Transverse colon (tissue), 4 donors: Measurements from ENCODE around the gene SF3B2. TPM values are rescaled to one million over a fixed set of nuclear protein-coding genes. Genes with fewer than 3 reads are reported as not detected.

Experiments
- DNase-seq: peaks from one replicate; pipeline ENCODE4 v3.0.0-alpha.2; 2019
- H3K27ac ChIP-seq, 4 donors: fragments of 200-600 bp; sonication (generic); 2 replicates each; pipeline ENCODE4 v1.5.1; 2016 to 2018; ENCODE audit warnings: inconsistent platforms in 4 of 4
- H3K27me3 ChIP-seq: fragments of 200-600 bp; sonication (generic); 2 replicates; pipeline ENCODE4 v1.5.1; 2017; ENCODE audit warnings: inconsistent platforms
- H3K36me3 ChIP-seq, 4 donors: fragments of 200-600 bp; sonication (generic); 2 replicates each; pipeline ENCODE4 v1.5.1; 2017 to 2019; ENCODE audit warnings: inconsistent platforms in 4 of 4
- H3K4me1 ChIP-seq, 4 donors: fragments of 200-600 bp; sonication (generic); 2 replicates each; pipeline ENCODE4 v1.5.1; 2017 to 2020; ENCODE audit warnings: inconsistent platforms in 4 of 4
- H3K4me3 ChIP-seq, 4 donors: fragments of 200-600 bp; sonication (generic); 1 replicate in 1 of 4; 2 replicates in 3 of 4; pipeline versions ENCODE4 v1.5.1 to v1.6.1; 2017 to 2019; ENCODE audit warnings: inconsistent platforms in 4 of 4
- H3K9me3 ChIP-seq, 2 donors: fragments of 200-600 bp; sonication (generic); 2 replicates each; pipeline ENCODE4 v1.5.1; 2017 to 2019; ENCODE audit warnings: inconsistent platforms in 2 of 2
- CTCF ChIP-seq, 5 experiments: fragments of 200-600 bp in 3 of 5; fragments of 450-650 bp in 2 of 5; sonication (generic) in 3 of 5; IDR thresholded peaks; 1 replicate in 2 of 5; 2 replicates in 3 of 5; pipeline ENCODE4 v1.5.1; 2016 to 2017; ENCODE audit warnings: antibody characterized with exemption in 5 of 5, inconsistent platforms in 3 of 5, mild to moderate bottlenecking in 2 of 5, moderate library complexity in 1 of 5
- EP300 ChIP-seq: sonication (generic); formaldehyde crosslinking; IDR thresholded peaks from one replicate; pipeline ENCODE4 v1.6.1; 2017; ENCODE audit warnings: antibody characterized with exemption, low read depth
- POLR2A ChIP-seq: fragments of 450-650 bp; IDR thresholded peaks from one replicate; pipeline ENCODE4 v1.6.1; 2016; ENCODE audit warnings: antibody characterized with exemption, mild to moderate bottlenecking, moderate library complexity
- POLR2AphosphoS5 ChIP-seq, 3 donors: sonication (generic); formaldehyde crosslinking; IDR thresholded peaks; one replicate each; pipeline ENCODE4 v1.6.1; 2016; ENCODE audit warnings: antibody characterized with exemption in 3 of 3
- WGBS, 2 donors: methylation state at CpG; one replicate each; pipeline ENCODE4 v1.1.5; 2018; ENCODE audit warnings: low coverage in 1 of 2; 5-methylcytosine and 5-hydroxymethylcytosine counted together
- in situ Hi-C, 4 donors: fragments of 200-750 bp; cut with MboI; loops; one replicate each; pipeline versions ENCODE4 v1.15.0 to v1.15.1; 2017; ENCODE audit warnings: low sequenced_read_pairs in 3 of 4, low pct_ligation_motif_present in 1 of 4, low pct_unique_long_range_greater_than_20kb in 1 of 4
- intact Hi-C: fragments of 100-400 bp; cut with DNase I; formaldehyde crosslinking; loops from one replicate; pipeline ENCODE4 v1.15.1; 2023; ENCODE audit warnings: low total_unique reads
- total RNA-seq, 4 donors: library from RNA; depleted of rRNA; stranded (reverse); fragments of >200 nt; gene quantifications; one replicate each; pipeline ENCODE4 v1.1.0, GENCODE V29; 2016

Gene SF3B2
- total RNA-seq, 4 donors from 2014 or later, result 71.8 to 152 (median 137) TPM

GRCh38 chr11:66050581-66051231, 1.5 kb upstream of the SF3B2 start:
- peaks cover 0 to 16% (median 9%) of the 10 kb centered on the region in 4 donors for H3K36me3 ChIP-seq
- in situ Hi-C loops (no loop called here), intact Hi-C loops (no loop called here)
- 89% methylated on average over 5 of the region's 5 CpGs; no CpG with 5 or more reads in 1 of the 2 donors for WGBS, 2 donors
- no peak overlapping the region for H3K4me3 ChIP-seq
- peaks cover 18% of the 10 kb centered on the region for H3K27me3 ChIP-seq
- peaks cover 5 to 32% (median 18%) of the 10 kb centered on the region in 4 donors for H3K4me1 ChIP-seq
- H3K27ac ChIP-seq, result peak overlapping the region; percentile 88 to 94 (median 93)
- no peak for DNase-seq
- TF ChIP-seq POLR2A, result no peak
- no peak for TF ChIP-seq EP300
- TF ChIP-seq CTCF (IDR thresholded peaks at IDR 0.05), result peak in 1 of 5 experiments; percentile 13
- no peak for TF ChIP-seq POLR2AphosphoS5 (IDR thresholded peaks at IDR 0.05)
- no peaks in the 10 kb centered on the region for H3K9me3 ChIP-seq

- no peaks in the 10 kb centered on the region for H3K9me3 ChIP-seq
- intact Hi-C loops, result no loop called here
- H3K27ac ChIP-seq, result peak overlapping the region; percentile 88 to 94 (median 93)
- H3K4me3 ChIP-seq, result peak overlapping the region; percentile 30 to 99 (median 80)
- peaks cover 5 to 32% (median 18%) of the 10 kb centered on the region in 4 donors for H3K4me1 ChIP-seq
- DNase-seq, result no peak
- peaks cover 0 to 21% (median 9%) of the 10 kb centered on the region in 4 donors for H3K36me3 ChIP-seq
- in situ Hi-C loops, result no loop called here
- peaks cover 18% of the 10 kb centered on the region for H3K27me3 ChIP-seq
- 15 to 18% methylated on average over 11 to 12 of the region's 12 CpGs for WGBS, 2 donors
- TF ChIP-seq CTCF (IDR thresholded peaks at IDR 0.05) (no peak), POLR2AphosphoS5 (IDR thresholded peaks at IDR 0.05) (no peak), EP300 (no peak)
Measured at GRCh38 chr11:66051371-66051765, 796 bp upstream of the SF3B2 start.

- Histone ChIP-seq H3K36me3 (peaks cover 0 to 34% (median 14%) of the 10 kb centered on the region in 4 donors), H3K27ac (peak overlapping the region; percentile 88 to 94 (median 93)), H3K4me3 (peak overlapping the region; percentile 66 to 99 (median 80)), H3K27me3 (peaks cover 18% of the 10 kb centered on the region), H3K4me1 (peaks cover 5 to 32% (median 18%) of the 10 kb centered on the region in 4 donors), H3K9me3 (no peaks in the 10 kb centered on the region)
- WGBS, 2 donors, result 3% methylated on average over 17 of the region's 17 CpGs; no CpG with 5 or more reads in 1 of the 2 donors
- no peak for DNase-seq
- intact Hi-C loops (no loop called here), in situ Hi-C loops (no loop called here)
- TF ChIP-seq CTCF (IDR thresholded peaks at IDR 0.05) (no peak), POLR2AphosphoS5 (IDR thresholded peaks at IDR 0.05) (no peak), POLR2A (no peak), EP300 (no peak)
Measured at GRCh38 chr11:66052664-66052982, 459 bp downstream of the SF3B2 start.

- Histone ChIP-seq H3K4me3 (no peak overlapping the region), H3K36me3 (peaks cover 0 to 57% (median 26%) of the 10 kb centered on the region in 4 donors), H3K27ac (no peak overlapping the region), H3K27me3 (no peaks in the 10 kb centered on the region), H3K9me3 (no peaks in the 10 kb centered on the region), H3K4me1 (peaks cover 5 to 29% (median 18%) of the 10 kb centered on the region in 4 donors)
- intact Hi-C loops (no loop called here), in situ Hi-C loops (no loop called here)
- TF ChIP-seq POLR2AphosphoS5 (IDR thresholded peaks at IDR 0.05), result no peak
- TF ChIP-seq EP300, result no peak
- TF ChIP-seq CTCF (IDR thresholded peaks at IDR 0.05), result no peak
- TF ChIP-seq POLR2A, result no peak
- WGBS, 2 donors, result 80 to 97% methylated on average over 1 to 7 of the region's 7 CpGs
- DNase-seq, result no peak
Measured at GRCh38 chr11:66055021-66055420, 2.9 kb downstream of the SF3B2 start.
